OCI-LY7 (cell line): ENCODE measurements around the gene CHMP4A. TPM values are rescaled to one million over a fixed set of nuclear protein-coding genes. Genes with fewer than 3 reads are reported as not detected.

ENCODE experiments used
- BruUV-seq: library from RNA; stranded (reverse); fragments of 400-500 nt; replicated peaks from 2 replicates; lab custom pipeline; 2021; lab: Mats Ljungman, UMichigan
- CTCF ChIA-PET: fragments of 300-600 bp; sonication (Branson Sonifier 250); formaldehyde crosslinking; loops from one replicate; lab custom pipeline; 2022; ENCODE audit warnings: antibody characterized with exemption; ENCODE audit not compliant: unreplicated experiment; lab: Charles Lee
- POLR2A ChIA-PET: fragments of 300-600 bp; sonication (Branson Sonifier 250); formaldehyde crosslinking; loops from one replicate; lab custom pipeline; 2022; ENCODE audit warnings: antibody characterized with exemption; lab: Charles Lee
- DNase-seq: peaks from one replicate; pipeline ENCODE4 v3.0.0-alpha.2; 2015; ENCODE audit warnings: low spot score
- H2AFZ ChIP-seq: fragments of 200-600 bp; sonication (generic), shearing (Covaris generic); 2 replicates; pipeline ENCODE4 v1.6.1; 2014; ENCODE audit warnings: mild to moderate bottlenecking, antibody characterized with exemption, low read length, moderate library complexity
- H3K27ac ChIP-seq: fragments of 200-600 bp; sonication (generic); 2 replicates; pipeline ENCODE4 v1.5.1; 2014; ENCODE audit warnings: mixed run types, low read depth, mild to moderate bottlenecking, moderate library complexity, low read length, inconsistent platforms; ENCODE audit not compliant: poor library complexity, severe bottlenecking
- H3K36me3 ChIP-seq: fragments of 200-600 bp; sonication (generic); 2 replicates; pipeline ENCODE4 v1.6.1; 2014; ENCODE audit warnings: mild to moderate bottlenecking, antibody characterized with exemption, low read length, moderate library complexity, mixed read lengths; ENCODE audit not compliant: insufficient read depth
- H3K4me1 ChIP-seq: fragments of 200-600 bp; sonication (generic); 2 replicates; pipeline ENCODE4 v1.5.1; 2014; ENCODE audit warnings: mild to moderate bottlenecking, low read length; ENCODE audit not compliant: insufficient read depth, poor library complexity, severe bottlenecking
- H3K4me2 ChIP-seq: fragments of 200-600 bp; sonication (generic); 2 replicates; pipeline ENCODE4 v1.6.1; 2014; ENCODE audit warnings: mild to moderate bottlenecking, low read length
- H3K4me3 ChIP-seq: fragments of 200-600 bp; sonication (generic); 2 replicates; pipeline ENCODE4 v1.5.1; 2014; ENCODE audit warnings: mild to moderate bottlenecking, low read depth, low read length; ENCODE audit not compliant: poor library complexity, severe bottlenecking
- H3K79me2 ChIP-seq: fragments of 200-600 bp; sonication (generic); 2 replicates; pipeline ENCODE4 v1.6.1; 2016; ENCODE audit warnings: low read depth, mild to moderate bottlenecking, low read length, moderate library complexity, mixed read lengths; ENCODE audit not compliant: insufficient read depth
- H3K9me2 ChIP-seq: fragments of 200-600 bp; sonication (generic); 2 replicates; pipeline ENCODE4 v1.6.1; 2016; ENCODE audit warnings: mild to moderate bottlenecking, low read length, mixed read lengths; ENCODE audit not compliant: insufficient read depth
- H3K9me3 ChIP-seq: fragments of 200-600 bp; sonication (generic); 2 replicates; pipeline ENCODE4 v1.6.1; 2014; ENCODE audit warnings: mild to moderate bottlenecking, mixed run types, low read length, mixed read lengths
- H4K20me1 ChIP-seq: fragments of 200-600 bp; sonication (generic); 2 replicates; pipeline ENCODE4 v1.6.1; 2014; ENCODE audit warnings: mild to moderate bottlenecking, antibody characterized with exemption, low read length, moderate library complexity, mixed read lengths; ENCODE audit not compliant: insufficient read depth
- EZH2phosphoT487 ChIP-seq: fragments of 200-600 bp; sonication (generic); IDR thresholded peaks from 2 replicates; pipeline ENCODE4 v1.6.1; 2018; ENCODE audit warnings: low read depth, borderline replicate concordance, mild to moderate bottlenecking, mixed run types, antibody characterized with exemption, low read length, moderate library complexity, mixed read lengths
- intact Hi-C: fragments of 100-400 bp; cut with micrococcal nuclease; formaldehyde crosslinking; loops from one replicate; pipeline ENCODE4 v1.10.0; 2022; ENCODE audit not compliant: unreplicated experiment
- total RNA-seq, 2 experiments: library from RNA; depleted of rRNA in 1 of 2; stranded (reverse); fragments of >200 nt in 1 of 2; shearing (Covaris generic) in 1 of 2; gene quantifications; 2 replicates each; pipeline ENCODE4 v1.2.3, GENCODE V29; 2014 to 2022
- TF ChIP-seq, protein P1 (sequence below): fragments of 200-600 bp; sonication (generic); conservative IDR thresholded peaks from 2 replicates; pipeline ENCODE4 v1.5.1; 2014; ENCODE audit warnings: mild to moderate bottlenecking, antibody characterized with exemption, low read length, moderate library complexity, mixed read lengths

Gene CHMP4A
- total RNA-seq, 2 experiments from 2014 or later, result 48.5 to 72.9 TPM

DNA sequence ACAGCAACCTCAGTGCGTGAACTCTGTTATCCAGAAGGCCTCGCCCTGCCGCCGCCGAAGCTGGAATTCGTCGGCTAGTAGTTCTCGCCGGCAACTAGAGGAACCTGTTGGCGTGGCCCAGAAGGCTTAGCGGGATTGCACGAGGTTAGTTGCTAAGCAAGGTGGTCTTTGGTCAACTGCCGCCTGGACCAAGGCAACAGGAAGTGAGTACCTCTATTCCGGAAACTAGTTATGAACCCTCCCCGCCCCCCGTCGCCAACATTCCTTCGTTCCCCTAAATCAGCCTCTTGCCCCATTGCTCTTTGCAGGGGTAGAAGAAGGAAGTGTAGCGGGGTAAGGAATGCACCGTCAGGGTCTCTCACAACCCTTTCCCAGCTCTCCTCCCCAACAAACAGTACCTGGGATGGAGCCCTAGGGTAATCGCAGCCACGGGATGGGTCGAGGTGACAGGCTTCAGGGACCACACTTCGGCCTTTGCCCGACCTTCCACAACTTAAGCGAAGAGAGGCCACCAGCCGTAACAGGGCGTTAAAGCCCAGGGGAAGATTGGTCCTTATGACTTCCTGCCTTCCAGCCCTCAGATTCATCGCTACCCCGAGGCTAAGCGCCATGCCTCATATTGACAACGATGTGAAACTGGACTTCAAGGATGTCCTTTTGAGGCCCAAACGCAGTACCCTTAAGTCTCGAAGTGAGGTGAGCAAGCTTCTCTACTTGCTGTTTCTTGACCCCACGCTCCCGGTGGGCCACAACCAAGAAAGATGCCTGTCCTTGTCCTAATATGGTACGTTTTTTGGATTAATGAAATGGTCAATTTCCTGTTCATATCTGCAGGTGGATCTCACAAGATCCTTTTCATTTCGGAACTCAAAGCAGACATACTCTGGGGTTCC is 19.6 kb upstream of the CHMP4A start, which contains the start of gene GMPR2:
Gene GMPR2, plus strand, starts transcription at position 285 of the 893 bp plus-strand sequence. Its CDS starts 325 bp downstream, at position 610.
- Histone ChIP-seq H3K36me3 (peaks cover 50% of the 10 kb centered on the region), H3K4me3 (peak within 1 kb of the TSS; percentile 84), H3K9me3 (no peaks in the 10 kb centered on the region), H3K27ac (peak within 1 kb of the TSS; percentile 74), H3K4me1 (peaks cover 30% of the 10 kb centered on the region), H3K79me2 (peaks cover 42% of the 10 kb centered on the region), H3K9me2 (no peaks in the 10 kb centered on the region), H3K4me2 (peak within 1 kb of the TSS; percentile 87), H4K20me1 (no peaks in the 10 kb centered on the region), H2AFZ (peak within 1 kb of the TSS; percentile 94)
- TF ChIP-seq EZH2phosphoT487, result no peak
- TF ChIP-seq, protein P1, sequence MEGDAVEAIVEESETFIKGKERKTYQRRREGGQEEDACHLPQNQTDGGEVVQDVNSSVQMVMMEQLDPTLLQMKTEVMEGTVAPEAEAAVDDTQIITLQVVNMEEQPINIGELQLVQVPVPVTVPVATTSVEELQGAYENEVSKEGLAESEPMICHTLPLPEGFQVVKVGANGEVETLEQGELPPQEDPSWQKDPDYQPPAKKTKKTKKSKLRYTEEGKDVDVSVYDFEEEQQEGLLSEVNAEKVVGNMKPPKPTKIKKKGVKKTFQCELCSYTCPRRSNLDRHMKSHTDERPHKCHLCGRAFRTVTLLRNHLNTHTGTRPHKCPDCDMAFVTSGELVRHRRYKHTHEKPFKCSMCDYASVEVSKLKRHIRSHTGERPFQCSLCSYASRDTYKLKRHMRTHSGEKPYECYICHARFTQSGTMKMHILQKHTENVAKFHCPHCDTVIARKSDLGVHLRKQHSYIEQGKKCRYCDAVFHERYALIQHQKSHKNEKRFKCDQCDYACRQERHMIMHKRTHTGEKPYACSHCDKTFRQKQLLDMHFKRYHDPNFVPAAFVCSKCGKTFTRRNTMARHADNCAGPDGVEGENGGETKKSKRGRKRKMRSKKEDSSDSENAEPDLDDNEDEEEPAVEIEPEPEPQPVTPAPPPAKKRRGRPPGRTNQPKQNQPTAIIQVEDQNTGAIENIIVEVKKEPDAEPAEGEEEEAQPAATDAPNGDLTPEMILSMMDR, result no peak
- intact Hi-C loops, result loop anchor here (1.0 kb wide), 1 partner anchor 20 kb away; the partner anchor contains the start of gene CHMP4A
- POLR2A ChIA-PET, result interaction anchor here (0.5 to 1.5 kb wide), 4 partner anchors 9 to 116 kb away, joined by 4 to 8 read pairs (median 4); partner anchors contain the start of genes CHMP4A and TINF2
- DNase-seq, result peak; percentile 23
- TSS peak; percentile 76 for BruUV-seq
- CTCF ChIA-PET, result interaction anchor here (0.7 kb wide), 1 partner anchor 60 kb away, joined by 3 read pairs; no protein-coding TSS in a partner anchor

DNA sequence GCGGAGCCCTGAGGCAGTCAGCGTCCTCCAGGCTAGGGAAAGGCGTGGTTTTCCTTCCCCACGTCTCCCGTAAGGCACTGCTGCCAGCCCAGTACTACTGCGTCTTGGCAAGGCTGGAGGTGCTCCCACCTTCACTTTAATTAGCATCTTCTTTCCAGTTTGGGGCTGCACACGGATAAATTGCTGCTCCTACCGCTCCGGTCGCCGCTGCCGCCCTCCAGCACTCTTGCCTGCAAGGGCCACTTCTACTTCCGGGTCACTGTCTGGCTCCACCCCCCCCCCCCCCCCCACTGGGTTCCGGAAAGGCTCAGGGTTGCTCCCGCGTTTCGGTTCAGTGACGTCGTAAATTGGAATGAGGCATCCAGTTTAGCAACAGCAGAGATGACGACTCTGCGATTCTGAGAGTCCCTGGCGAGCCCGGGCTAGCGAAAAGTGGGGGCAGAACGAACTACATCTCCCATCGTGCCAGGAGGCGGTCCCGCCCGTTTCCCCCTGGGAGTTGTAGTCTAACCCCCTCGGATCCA is 18.9 kb upstream of the CHMP4A start, which contains the start of gene NEDD8:
Gene NEDD8, minus strand, starts transcription at position 247 of the 524 bp plus-strand sequence. Its CDS starts 100 bp downstream, at position 147.
- intact Hi-C loops, result loop anchor here (1.0 kb wide), 1 partner anchor 19 kb away; the partner anchor contains the start of gene CHMP4A
- peak within 1 kb of the TSS; percentile 94 for H2AFZ ChIP-seq
- DNase-seq, result peak; percentile 92
- no peaks in the 10 kb centered on the region for H3K9me2 ChIP-seq
- H3K9me3 ChIP-seq, result no peaks in the 10 kb centered on the region
- ChIA-PET CTCF (interaction anchor here (0.7 kb wide), 1 partner anchor 61 kb away, joined by 3 read pairs; no protein-coding TSS in a partner anchor), POLR2A (interaction anchor here (0.5 to 1.5 kb wide), 3 partner anchors 10 to 117 kb away, joined by 4 to 8 read pairs (median 4); partner anchors contain the start of gene TINF2)
- H3K4me2 ChIP-seq, result peak within 1 kb of the TSS; percentile 87
- peak within 1 kb of the TSS; percentile 74 for H3K27ac ChIP-seq
- peaks cover 50% of the 10 kb centered on the region for H3K36me3 ChIP-seq
- BruUV-seq, result no TSS peak
- peaks cover 30% of the 10 kb centered on the region for H3K4me1 ChIP-seq
- H3K79me2 ChIP-seq, result peaks cover 48% of the 10 kb centered on the region
- no peaks in the 10 kb centered on the region for H4K20me1 ChIP-seq
- H3K4me3 ChIP-seq, result peak within 1 kb of the TSS; percentile 84
- TF ChIP-seq, protein P1, result no peak
- no peak for TF ChIP-seq EZH2phosphoT487
